H1 (cell line): ENCODE measurements around the gene C2CD3. TPM values are rescaled to one million over a fixed set of nuclear protein-coding genes. Genes with fewer than 3 reads are reported as not detected.
A peak's percentile ranks its signal among the peaks of the same experiment; 100 is the strongest.

ENCODE experiments used
- CTCF ChIA-PET: fragments of 300-600 bp; sonication (Branson Sonifier 250); formaldehyde crosslinking; loops from one replicate; lab custom pipeline; 2021; ENCODE audit not compliant: partially characterized antibody; lab: Charles Lee
- POLR2A ChIA-PET: fragments of 300-600 bp; sonication (Branson Sonifier 250); formaldehyde crosslinking; loops from one replicate; lab custom pipeline; 2021; ENCODE audit warnings: inconsistent platforms; ENCODE audit not compliant: partially characterized antibody; lab: Charles Lee
- DNase-seq, 2 experiments: peaks; one replicate each; pipeline versions ENCODE4 v3.0.0 to v3.0.0-alpha.2; 2010 to 2022; ENCODE audit warnings: low spot score in 2 of 2, low read depth in 1 of 2, mixed read lengths in 1 of 2
- FAIRE-seq: peaks from 2 replicates; lab custom pipeline; 2011; peaks lifted over from hg19 to GRCh38; lab: Jason Lieb, UNC
- H2AFZ ChIP-seq: 2 replicates; pipeline ENCODE4 v1.8.1; 2012; ENCODE audit warnings: low read length, inconsistent platforms
- H2AK5ac ChIP-seq: 2 replicates; pipeline ENCODE4 v1.6.1; 2013; ENCODE audit warnings: low read depth, low read length
- H2BK120ac ChIP-seq: replicated peaks from 2 replicates; pipeline ENCODE3; 2013; ENCODE audit warnings: low read depth, low read length, inconsistent platforms
- H2BK12ac ChIP-seq: 2 replicates; pipeline ENCODE4 v1.6.1; 2013; ENCODE audit warnings: low read depth, low read length
- H2BK15ac ChIP-seq: 2 replicates; pipeline ENCODE4 v1.6.1; 2013; ENCODE audit warnings: low read length
- H2BK20ac ChIP-seq: 2 replicates; pipeline ENCODE4 v1.6.1; 2013; ENCODE audit warnings: low read length
- H2BK5ac ChIP-seq: 2 replicates; pipeline ENCODE4 v1.6.1; 2013; ENCODE audit warnings: low read depth, low read length
- H3K14ac ChIP-seq: 2 replicates; pipeline ENCODE4 v1.6.1; 2013; ENCODE audit warnings: inconsistent platforms; ENCODE audit not compliant: insufficient read length
- H3K18ac ChIP-seq: 2 replicates; pipeline ENCODE4 v1.6.1; 2013; ENCODE audit warnings: low read length; ENCODE audit errors: extremely low read depth
- H3K23ac ChIP-seq: 2 replicates; pipeline ENCODE4 v1.6.1; 2013; ENCODE audit warnings: inconsistent platforms; ENCODE audit not compliant: insufficient read length
- H3K23me2 ChIP-seq: 2 replicates; pipeline ENCODE4 v1.6.1; 2013; ENCODE audit warnings: low read depth, low read length
- H3K27ac ChIP-seq: 2 replicates; pipeline ENCODE4 v1.6.1; 2011; ENCODE audit warnings: low read depth, low read length, inconsistent platforms
- H3K27me3 ChIP-seq, 4 experiments: replicated peaks in 1 of 4; 1 replicate in 1 of 4; 2 replicates in 3 of 4; pipeline versions ENCODE4 v1.6.1 to v1.8.1; 2011 to 2013; ENCODE audit warnings: low read length in 3 of 4, mild to moderate bottlenecking in 3 of 4, inconsistent platforms in 2 of 4, mixed read lengths in 2 of 4, moderate library complexity in 1 of 4; ENCODE audit not compliant: control insufficient read depth in 3 of 4, insufficient read depth in 3 of 4; ENCODE audit errors: extremely low read depth in 1 of 4
- H3K36me3 ChIP-seq, 4 experiments: 2 replicates each; pipeline versions ENCODE4 v1.6.1 to v1.8.1; 2011 to 2013; ENCODE audit warnings: mild to moderate bottlenecking in 4 of 4, low read length in 3 of 4, moderate library complexity in 2 of 4, control low read depth in 1 of 4, inconsistent platforms in 1 of 4; ENCODE audit not compliant: insufficient read depth in 4 of 4, control insufficient read depth in 2 of 4
- H3K4ac ChIP-seq: replicated peaks from 2 replicates; pipeline ENCODE3; 2013; ENCODE audit warnings: low read length, low read depth, mixed read lengths, inconsistent platforms; ENCODE audit not compliant: insufficient read length
- H3K4me1 ChIP-seq, 4 experiments: replicated peaks in 1 of 4; 1 replicate in 1 of 4; 2 replicates in 3 of 4; pipeline versions ENCODE4 v1.6.1 to v1.8.1; 2011 to 2013; ENCODE audit warnings: low read length in 3 of 4, inconsistent platforms in 2 of 4, mixed read lengths in 1 of 4; ENCODE audit not compliant: insufficient read depth in 4 of 4, control insufficient read depth in 3 of 4
- H3K4me2 ChIP-seq, 2 experiments: 2 replicates each; pipeline versions ENCODE4 v1.6.1 to v1.8.1; 2011 to 2013; ENCODE audit warnings: low read depth in 2 of 2, low read length in 2 of 2, control low read depth in 1 of 2, inconsistent platforms in 1 of 2, mild to moderate bottlenecking in 1 of 2; ENCODE audit not compliant: insufficient read depth in 1 of 2
- H3K4me3 ChIP-seq, 4 experiments: fragments of 200-600, 300-600 bp in 1 of 4; sonication (generic), shearing (Covaris generic), sonication (Bioruptor Twin) in 1 of 4; 2 replicates each; pipeline versions ENCODE4 v1.5.1 to v1.8.1; 2011 to 2016; ENCODE audit warnings: low read length in 4 of 4, low read depth in 3 of 4, control low read depth in 2 of 4, inconsistent platforms in 2 of 4, mild to moderate bottlenecking in 2 of 4, mixed read lengths in 1 of 4, moderate library complexity in 1 of 4; ENCODE audit not compliant: insufficient read depth in 2 of 4; ENCODE audit errors: extremely low read depth in 1 of 4
- H3K56ac ChIP-seq: replicated peaks from 2 replicates; pipeline ENCODE3; 2013; ENCODE audit warnings: low read depth, mild to moderate bottlenecking, mixed read lengths, low read length, inconsistent platforms; ENCODE audit not compliant: insufficient read length
- H3K79me1 ChIP-seq: 2 replicates; pipeline ENCODE4 v1.6.1; 2013; ENCODE audit warnings: low read depth, low read length, control low read depth
- H3K79me2 ChIP-seq, 2 experiments: 2 replicates each; pipeline versions ENCODE4 v1.6.1 to v1.8.1; 2012 to 2013; ENCODE audit warnings: low read length in 2 of 2, mild to moderate bottlenecking in 2 of 2, inconsistent platforms in 1 of 2; ENCODE audit not compliant: insufficient read depth in 2 of 2, control insufficient read depth in 1 of 2
- H3K9ac ChIP-seq, 4 experiments: replicated peaks in 1 of 4; 1 replicate in 1 of 4; 2 replicates in 3 of 4; pipeline versions ENCODE4 v1.6.1 to v1.8.1; 2011 to 2013; ENCODE audit warnings: low read depth in 3 of 4, low read length in 3 of 4, control low read depth in 2 of 4, mild to moderate bottlenecking in 2 of 4, moderate library complexity in 2 of 4, inconsistent platforms in 1 of 4; ENCODE audit errors: extremely low read depth in 1 of 4
- H3K9me3 ChIP-seq, 2 experiments: 2 replicates each; pipeline versions ENCODE4 v1.6.1 to v1.8.1; 2012 to 2013; ENCODE audit warnings: mild to moderate bottlenecking in 2 of 2, moderate library complexity in 2 of 2, control low read depth in 1 of 2, inconsistent platforms in 1 of 2, low read depth in 1 of 2, low read length in 1 of 2, mixed read lengths in 1 of 2; ENCODE audit not compliant: insufficient read depth in 2 of 2
- H4K20me1 ChIP-seq, 2 experiments: replicated peaks in 1 of 2; 2 replicates each; pipeline versions ENCODE3 to v1.8.1; 2011 to 2013; ENCODE audit warnings: inconsistent platforms in 2 of 2, low read length in 2 of 2, mild to moderate bottlenecking in 1 of 2; ENCODE audit not compliant: insufficient read depth in 2 of 2, control insufficient read depth in 1 of 2
- H4K5ac ChIP-seq: 2 replicates; pipeline ENCODE4 v1.6.1; 2013; ENCODE audit warnings: low read length, low read depth, mixed read lengths, inconsistent platforms; ENCODE audit not compliant: insufficient read length
- H4K8ac ChIP-seq: 2 replicates; pipeline ENCODE4 v1.8.0; 2013; ENCODE audit warnings: mild to moderate bottlenecking, moderate library complexity, low read length, inconsistent platforms; ENCODE audit not compliant: insufficient read depth; ENCODE audit errors: extremely low read depth
- H4K91ac ChIP-seq: replicated peaks from 2 replicates; pipeline ENCODE3; 2013; ENCODE audit warnings: low read length, mixed read lengths, inconsistent platforms; ENCODE audit not compliant: insufficient read length
- JUND ChIP-seq: IDR thresholded peaks from 2 replicates; pipeline ENCODE4 v1.6.1; 2011; ENCODE audit warnings: mild to moderate bottlenecking, improper control_type of control experiment, low read length
- POLR2A ChIP-seq, 2 experiments: IDR thresholded peaks; 1 replicate in 1 of 2; 2 replicates in 1 of 2; pipeline ENCODE4 v1.6.1; 2011; ENCODE audit warnings: low read depth in 2 of 2, low read length in 2 of 2, mild to moderate bottlenecking in 2 of 2; ENCODE audit errors: control extremely low read depth in 1 of 2
- WGBS, 2 experiments: shearing (Covaris generic) in 1 of 2; methylation state at CpG; one replicate each; pipeline versions ENCODE4 v1.1.6 to v1.1.7; 2013 to 2015; ENCODE audit warnings: low lambda C conversion rate in 2 of 2, mixed read lengths in 2 of 2, inconsistent platforms in 1 of 2, low coverage in 1 of 2, missing lambda C conversion rate in 1 of 2; ENCODE audit not compliant: insufficient replicate concordance in 2 of 2, insufficient coverage in 1 of 2, insufficient read length in 1 of 2; ENCODE audit errors: extremely low coverage in 1 of 2, missing lambda C conversion rate in 1 of 2; 5-methylcytosine and 5-hydroxymethylcytosine counted together
- polyA plus RNA-seq, 7 experiments: library from polyadenylated mRNA; depleted of rRNA in 3 of 7; stranded (reverse) in 5 of 7; unstranded in 2 of 7; fragments of >200 nt in 5 of 7; fragments of 200-250 nt in 2 of 7; gene quantifications; 1 replicate in 5 of 7; 2 replicates in 1 of 7; 4 replicates in 1 of 7; pipeline versions ENCODE4 v1.2.1 to v1.2.3, GENCODE V29; 2011 to 2013; ENCODE audit warnings: missing spikeins in 2 of 7, mixed read lengths in 2 of 7
- total RNA-seq: library from RNA; stranded (reverse); fragmentation: NEBNext Ultra II Directional; extraction: Animal tissue kit (Norgen Biotek cat#: 25700); gene quantifications from 2 replicates; pipeline ENCODE4 v1.2.1, GENCODE V29; 2021

Gene C2CD3
- total and polyA plus RNA-seq, 2 of the 8 experiments (the other 6 are each of a cell fraction or from before 2014, with no cell fraction given) = 11.0 to 29.1 TPM

DNA sequence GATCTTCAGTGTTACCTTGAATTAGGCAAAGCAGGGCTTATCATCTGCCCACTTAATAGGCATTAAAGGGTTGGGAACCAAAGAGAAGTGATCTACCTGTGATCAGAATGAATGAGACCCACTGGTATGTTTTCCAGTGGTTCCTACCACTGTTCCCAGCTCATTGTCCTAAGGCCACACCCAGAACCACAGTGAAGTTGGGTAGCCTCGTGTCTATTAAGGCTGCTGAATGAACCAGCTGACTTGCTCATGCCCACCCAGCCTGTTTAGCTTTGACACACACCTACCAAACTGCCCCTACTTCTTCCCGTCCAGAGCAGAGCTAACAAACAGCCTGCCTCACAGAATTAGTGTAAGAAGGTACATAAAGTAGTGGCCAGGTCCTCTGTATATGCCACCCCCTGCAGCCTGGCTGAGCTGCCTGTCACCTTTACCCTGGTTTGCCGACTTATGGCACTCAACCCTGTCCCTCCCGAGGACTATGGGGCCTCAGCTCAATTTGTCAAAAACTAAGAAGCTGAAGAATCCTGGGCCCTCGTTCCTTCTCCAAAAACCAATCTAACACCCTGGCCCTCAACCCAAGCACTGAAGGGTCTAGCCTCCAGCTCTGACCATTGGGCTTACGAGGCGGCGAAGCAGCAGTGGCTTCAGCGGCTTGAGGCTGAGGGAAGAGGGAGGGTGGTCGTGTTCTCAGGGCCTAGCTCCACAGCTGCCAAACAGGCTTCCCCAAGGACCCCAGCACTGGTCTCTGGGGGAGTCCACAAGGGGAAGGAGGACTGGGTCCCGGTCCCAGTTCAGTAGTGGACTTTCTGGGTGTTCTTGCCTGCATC, 198.0 kb downstream of the C2CD3 start:
- WGBS, 2 experiments = 86% methylated on average over 11 of the region's 11 CpGs; no CpG with 5 or more reads in 1 of the 2 experiments
- no peak overlapping the region for H2AK5ac ChIP-seq
- POLR2A ChIA-PET = interaction anchor here (0.7 to 8.8 kb wide), 4 partner anchors 9 to 122 kb away, joined by 3 to 94 read pairs (median 8); partner anchors contain the start of gene UCP2
- H3K23me2 ChIP-seq = no peaks in the 10 kb centered on the region
- H3K4me3 ChIP-seq = no peak overlapping the region
- H4K8ac ChIP-seq = no peak overlapping the region
- H3K27ac ChIP-seq = no peak overlapping the region
- H2AFZ ChIP-seq = no peak overlapping the region
- no peak overlapping the region for H2BK120ac ChIP-seq
- H2BK5ac ChIP-seq = no peak overlapping the region
- no peak overlapping the region for H3K14ac ChIP-seq
- H3K9ac ChIP-seq = no peak overlapping the region
- H3K79me1 ChIP-seq = no peaks in the 10 kb centered on the region
- no peak overlapping the region for H2BK15ac ChIP-seq
- no peaks in the 10 kb centered on the region for H3K79me2 ChIP-seq
- H4K91ac ChIP-seq = no peak overlapping the region
- no peak overlapping the region for H2BK12ac ChIP-seq
- H3K18ac ChIP-seq = no peak overlapping the region
- H3K36me3 ChIP-seq = peaks cover 16 to 34% (median 26%) of the 10 kb centered on the region in 4 experiments
- TF ChIP-seq POLR2A (IDR thresholded peaks at IDR 0.05; ENCODE audit: control extremely low read depth in 1 of 2, low read depth in 2 of 2, low read length in 2 of 2) (peak in 1 of 2 experiments; percentile 58; a peak in 1 of 3 replicates), JUND (no peak)
- TF ChIP-seq, all 59 proteins: peak for 1
- CTCF ChIA-PET = interaction anchor here (0.6 to 1.0 kb wide), 2 partner anchors 9 to 1574 kb away, joined by 3 to 6 read pairs; no protein-coding TSS in a partner anchor
- no peak overlapping the region for H3K23ac ChIP-seq
- FAIRE-seq = no peak
- H3K56ac ChIP-seq = no peak overlapping the region
- no peaks in the 10 kb centered on the region for H3K27me3 ChIP-seq
- H2BK20ac ChIP-seq = no peak overlapping the region
- peaks cover 0 to 4% of the 10 kb centered on the region in 2 experiments for H4K20me1 ChIP-seq
- no peak overlapping the region for H3K4ac ChIP-seq
- H3K4me2 ChIP-seq = no peak overlapping the region
- H4K5ac ChIP-seq = no peak overlapping the region
- no peaks in the 10 kb centered on the region for H3K4me1 ChIP-seq
- no peak for DNase-seq
- no peaks in the 10 kb centered on the region for H3K9me3 ChIP-seq
